ENCODE results near the gene LINGO4.
A peak's percentile ranks its signal among the peaks of the same experiment; 100 is the strongest.

Gene LINGO4

DNA sequence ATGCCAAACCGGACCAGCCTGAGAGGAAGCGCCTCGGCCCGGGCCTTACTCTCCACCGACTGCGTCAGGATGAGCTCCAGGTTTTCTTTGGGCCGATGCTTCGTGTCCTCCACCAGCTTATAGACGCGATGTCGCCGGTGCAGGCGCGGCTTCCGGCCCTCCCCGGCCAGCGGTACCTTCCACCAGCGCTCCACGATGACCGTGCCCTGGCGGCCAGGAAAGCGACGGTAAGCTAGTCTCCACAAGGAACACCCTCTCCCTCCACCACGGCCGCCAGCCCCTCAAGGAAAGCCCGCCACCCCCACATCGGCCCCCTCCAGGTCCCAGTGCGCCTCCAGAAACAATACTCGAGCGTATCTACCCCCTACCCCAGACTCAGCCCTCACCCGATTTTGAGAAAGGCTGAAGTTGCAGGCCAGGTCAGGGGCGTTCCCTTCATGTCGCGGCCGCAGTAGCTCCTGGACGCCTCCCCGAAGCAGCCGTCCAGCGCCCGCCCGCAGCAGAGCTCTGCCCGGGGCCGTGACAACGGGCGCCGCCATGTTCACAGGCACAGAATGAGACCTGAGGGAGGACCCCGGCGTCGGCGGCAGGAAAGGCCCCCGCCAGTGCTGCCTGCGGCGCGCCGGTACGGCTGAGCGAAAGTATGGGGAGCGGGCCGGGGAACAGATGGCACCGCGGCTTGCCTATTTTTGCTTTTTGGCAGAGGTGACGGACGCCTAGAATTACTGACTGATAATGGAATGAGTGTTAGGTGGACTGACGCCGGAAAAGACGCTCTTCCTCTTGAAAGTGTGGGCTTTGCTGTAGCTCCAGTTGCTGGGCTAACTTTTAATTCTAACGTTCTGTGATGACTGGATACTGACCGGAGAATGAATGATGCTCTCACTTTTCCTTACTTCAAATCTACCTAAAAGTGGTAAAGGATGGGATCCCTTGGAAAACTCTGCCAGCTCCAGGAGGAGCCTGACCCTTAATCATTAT lies 42.0 kb downstream of the LINGO4 start, which contains the start of gene MRPL9:
Gene MRPL9 (minus strand): TSS at position 556 of the 981 bp plus-strand sequence. CDS start 17 bp downstream, at position 539.
- TF ChIP-seq MYC (IDR thresholded peaks at IDR 0.05; ENCODE audit: low read depth, low read length) (peak; percentile 47), POLR2A (IDR thresholded peaks at IDR 0.05; ENCODE audit: extremely low read depth, insufficient read length) (peak; percentile 66)
- TF ChIP-seq, protein P1, sequence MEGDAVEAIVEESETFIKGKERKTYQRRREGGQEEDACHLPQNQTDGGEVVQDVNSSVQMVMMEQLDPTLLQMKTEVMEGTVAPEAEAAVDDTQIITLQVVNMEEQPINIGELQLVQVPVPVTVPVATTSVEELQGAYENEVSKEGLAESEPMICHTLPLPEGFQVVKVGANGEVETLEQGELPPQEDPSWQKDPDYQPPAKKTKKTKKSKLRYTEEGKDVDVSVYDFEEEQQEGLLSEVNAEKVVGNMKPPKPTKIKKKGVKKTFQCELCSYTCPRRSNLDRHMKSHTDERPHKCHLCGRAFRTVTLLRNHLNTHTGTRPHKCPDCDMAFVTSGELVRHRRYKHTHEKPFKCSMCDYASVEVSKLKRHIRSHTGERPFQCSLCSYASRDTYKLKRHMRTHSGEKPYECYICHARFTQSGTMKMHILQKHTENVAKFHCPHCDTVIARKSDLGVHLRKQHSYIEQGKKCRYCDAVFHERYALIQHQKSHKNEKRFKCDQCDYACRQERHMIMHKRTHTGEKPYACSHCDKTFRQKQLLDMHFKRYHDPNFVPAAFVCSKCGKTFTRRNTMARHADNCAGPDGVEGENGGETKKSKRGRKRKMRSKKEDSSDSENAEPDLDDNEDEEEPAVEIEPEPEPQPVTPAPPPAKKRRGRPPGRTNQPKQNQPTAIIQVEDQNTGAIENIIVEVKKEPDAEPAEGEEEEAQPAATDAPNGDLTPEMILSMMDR (IDR thresholded peaks at IDR 0.05; ENCODE audit: low read depth, low read length), result no peak
- TF ChIP-seq, protein P2, sequence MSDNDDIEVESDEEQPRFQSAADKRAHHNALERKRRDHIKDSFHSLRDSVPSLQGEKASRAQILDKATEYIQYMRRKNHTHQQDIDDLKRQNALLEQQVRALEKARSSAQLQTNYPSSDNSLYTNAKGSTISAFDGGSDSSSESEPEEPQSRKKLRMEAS (IDR thresholded peaks at IDR 0.05; ENCODE audit: low read depth, low read length), result peak; percentile 80
- H3K4me3 ChIP-seq (ENCODE audit: low read depth, low read length), result peak within 1 kb of the TSS; percentile 98
- peak; percentile 91 for DNase-seq (ENCODE audit: low read depth)

DNA sequence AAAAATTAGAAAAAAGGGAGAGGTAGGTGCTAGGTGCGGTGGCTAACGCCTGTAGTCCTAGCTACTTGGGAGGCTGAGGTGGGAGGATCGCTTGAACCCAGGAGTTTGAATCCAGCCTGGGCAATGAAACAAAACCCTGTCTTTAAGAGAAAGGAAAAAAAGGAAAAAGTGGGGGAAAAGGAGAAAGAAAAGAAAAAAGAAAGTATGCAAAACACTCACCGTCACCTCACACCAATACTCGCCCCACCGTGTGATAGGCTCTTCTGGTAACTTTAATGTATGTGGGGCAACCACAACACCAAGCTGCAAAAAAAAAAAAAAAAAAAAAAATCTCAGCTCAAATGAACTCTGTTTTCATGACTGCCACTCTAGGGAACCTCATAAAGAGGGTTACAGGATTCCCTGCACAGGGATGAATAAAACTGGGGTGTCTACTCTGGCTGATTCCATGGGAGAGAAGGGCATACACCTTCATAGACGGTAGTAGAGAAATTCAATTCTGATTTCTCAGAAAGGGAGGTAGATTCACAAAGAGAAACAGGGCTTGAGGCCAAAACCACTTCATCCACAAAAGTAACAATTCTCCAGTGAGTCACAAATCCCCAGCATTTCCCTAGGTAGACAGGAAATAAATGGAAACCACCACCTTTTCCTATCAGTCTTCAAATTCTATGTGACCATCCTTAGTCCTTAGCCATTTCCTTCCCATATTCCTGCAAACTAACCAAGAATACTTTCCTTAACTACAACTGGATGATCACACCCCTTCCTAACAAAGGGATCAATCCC lies 44.4 kb downstream of the LINGO4 start:
- TF ChIP-seq POLR2A (IDR thresholded peaks at IDR 0.05; ENCODE audit: extremely low read depth, insufficient read length), result no peak
- no peak for TF ChIP-seq MYC (IDR thresholded peaks at IDR 0.05; ENCODE audit: low read depth, low read length)
- TF ChIP-seq, protein P1 (IDR thresholded peaks at IDR 0.05; ENCODE audit: low read depth, low read length), result no peak
- TF ChIP-seq, protein P2 (IDR thresholded peaks at IDR 0.05; ENCODE audit: low read depth, low read length), result no peak
- no peak overlapping the region for H3K4me3 ChIP-seq (ENCODE audit: low read depth, low read length)
- no peak for DNase-seq (ENCODE audit: low read depth)

- DNase-seq (ENCODE audit: low read depth), result no peak
- no peak for TF ChIP-seq POLR2A (IDR thresholded peaks at IDR 0.05; ENCODE audit: extremely low read depth, insufficient read length)
- TF ChIP-seq MYC (IDR thresholded peaks at IDR 0.05; ENCODE audit: low read depth, low read length), result no peak
- TF ChIP-seq, protein P2 (IDR thresholded peaks at IDR 0.05; ENCODE audit: low read depth, low read length), result no peak
- TF ChIP-seq, protein P1 (IDR thresholded peaks at IDR 0.05; ENCODE audit: low read depth, low read length), result no peak
- H3K4me3 ChIP-seq (ENCODE audit: low read depth, low read length), result no peak overlapping the region
Observed at GRCh38 chr1:151759241-151759640, 46.0 kb downstream of the LINGO4 start.

DNA sequence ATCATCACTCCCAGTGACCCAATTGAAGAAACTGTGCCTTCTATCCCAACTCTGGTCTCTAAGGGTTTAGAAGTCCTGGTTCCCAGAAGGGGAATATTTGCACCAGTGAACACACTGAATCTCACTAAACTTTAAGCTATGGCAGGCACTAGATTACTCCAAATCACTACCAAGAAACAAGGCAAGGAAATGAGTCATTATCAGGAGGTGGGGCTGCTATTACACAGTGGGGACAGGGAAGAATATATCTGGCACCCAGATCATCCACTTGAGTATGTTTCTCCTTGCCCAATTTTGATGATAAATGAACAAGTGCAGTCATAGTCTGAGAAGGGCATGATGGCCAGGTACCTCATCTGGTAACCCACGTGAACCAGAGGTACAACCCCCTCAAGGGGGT lies 48.9 kb downstream of the LINGO4 start:
- H3K4me3 ChIP-seq (ENCODE audit: low read depth, low read length), result no peak overlapping the region
- TF ChIP-seq, protein P1 (IDR thresholded peaks at IDR 0.05; ENCODE audit: low read depth, low read length), result no peak
- TF ChIP-seq, protein P2 (IDR thresholded peaks at IDR 0.05; ENCODE audit: low read depth, low read length), result no peak
- no peak for TF ChIP-seq POLR2A (IDR thresholded peaks at IDR 0.05; ENCODE audit: extremely low read depth, insufficient read length)
- no peak for TF ChIP-seq MYC (IDR thresholded peaks at IDR 0.05; ENCODE audit: low read depth, low read length)
- no peak for DNase-seq (ENCODE audit: low read depth)

Data from NB4 (cell line).